ENCODE measurements around the gene DRD1. TPM values are rescaled to one million over a fixed set of nuclear protein-coding genes. Genes with fewer than 3 reads are reported as not detected.
"Not testable (repeated sequence)": the region's sequence is repeated elsewhere in the genome, so short reads cannot be mapped to it uniquely, and the experiment has no call there.

The DRD1 gene
- total RNA-seq, 1 donor from 2014 or later: 0.62 TPM

GRCh38 chr5:175427762-175428161, 16.2 kb downstream of the DRD1 start:
- Histone ChIP-seq H3K4me1 (no peaks in the 10 kb centered on the region), H3K27me3 (ENCODE audit: low read depth) (no peaks in the 10 kb centered on the region), H3K36me3 (no peaks in the 10 kb centered on the region), H3K4me3 (no peak overlapping the region), H3K27ac (no peak overlapping the region), H3K9me3 (no peaks in the 10 kb centered on the region)
- intact Hi-C loops (cut with DNase I): no loop called here
- ATAC-seq (no peak), DNase-seq (no peak)
- no peak for TF ChIP-seq CTCF (IDR thresholded peaks at IDR 0.05)

- H3K27ac ChIP-seq; DNase-seq; ATAC-seq; intact Hi-C loops (cut with DNase I); H3K4me3 ChIP-seq; H3K4me1 ChIP-seq; H3K9me3 ChIP-seq; H3K27me3 ChIP-seq (ENCODE audit: low read depth); H3K36me3 ChIP-seq: not testable (repeated sequence)
Observed at GRCh38 chr5:175424594-175424993, 19.4 kb downstream of the DRD1 start.

GRCh38 chr5:175422058-175422457, 21.9 kb downstream of the DRD1 start:
- H3K36me3 ChIP-seq: no peaks in the 10 kb centered on the region
- no peaks in the 10 kb centered on the region for H3K27me3 ChIP-seq (ENCODE audit: low read depth)
- H3K4me1 ChIP-seq: no peaks in the 10 kb centered on the region
- no peak for TF ChIP-seq CTCF (IDR thresholded peaks at IDR 0.05)
- ATAC-seq (no peak), DNase-seq (no peak)
- H3K27ac ChIP-seq: no peak overlapping the region
- H3K9me3 ChIP-seq: no peaks in the 10 kb centered on the region
- no peak overlapping the region for H3K4me3 ChIP-seq
- intact Hi-C loops (cut with DNase I): no loop called here

- no peak overlapping the region for H3K4me3 ChIP-seq
- no peak for TF ChIP-seq CTCF (IDR thresholded peaks at IDR 0.05)
- ATAC-seq: no peak
- intact Hi-C loops (cut with DNase I): no loop called here
- no peaks in the 10 kb centered on the region for H3K36me3 ChIP-seq
- H3K4me1 ChIP-seq: no peaks in the 10 kb centered on the region
- H3K27me3 ChIP-seq (ENCODE audit: low read depth): no peaks in the 10 kb centered on the region
- no peak overlapping the region for H3K27ac ChIP-seq
- no peak for DNase-seq
- H3K9me3 ChIP-seq: no peaks in the 10 kb centered on the region
Observed at GRCh38 chr5:175420383-175420782, 23.6 kb downstream of the DRD1 start.

- no peak for DNase-seq
- intact Hi-C loops (cut with DNase I): no loop called here
- H3K4me1 ChIP-seq: no peaks in the 10 kb centered on the region
- no peaks in the 10 kb centered on the region for H3K9me3 ChIP-seq
- H3K4me3 ChIP-seq: no peak overlapping the region
- no peaks in the 10 kb centered on the region for H3K27me3 ChIP-seq (ENCODE audit: low read depth)
- no peak overlapping the region for H3K27ac ChIP-seq
- no peaks in the 10 kb centered on the region for H3K36me3 ChIP-seq
- TF ChIP-seq CTCF (IDR thresholded peaks at IDR 0.05): no peak
- no peak for ATAC-seq
Observed at GRCh38 chr5:175418251-175418650, 25.7 kb downstream of the DRD1 start.

GRCh38 chr5:175417384-175417783, 26.6 kb downstream of the DRD1 start:
- TF ChIP-seq CTCF (IDR thresholded peaks at IDR 0.05): no peak
- DNase-seq (no peak), ATAC-seq (no peak)
- H3K9me3 ChIP-seq: no peaks in the 10 kb centered on the region
- H3K27ac ChIP-seq: no peak overlapping the region
- H3K4me1 ChIP-seq: no peaks in the 10 kb centered on the region
- no peaks in the 10 kb centered on the region for H3K27me3 ChIP-seq (ENCODE audit: low read depth)
- intact Hi-C loops (cut with DNase I): no loop called here
- H3K36me3 ChIP-seq: no peaks in the 10 kb centered on the region
- no peak overlapping the region for H3K4me3 ChIP-seq

All from lower lobe of right lung (tissue), 2 donors.